Activated T-cell treated with anti-CD3 and anti-CD28 coated beads for 48 hours (primary cell): Measurements from ENCODE around the gene PRR35.
A peak's percentile ranks its signal among the peaks of the same experiment; 100 is the strongest.

Experiments
- DNase-seq: peaks from one replicate; pipeline ENCODE4 v3.0.0-alpha.2; 2020; ENCODE audit warnings: low read depth

Gene PRR35

GRCh38 chr16:564690-565418, 4.7 kb downstream of the PRR35 start:
- no peak for DNase-seq

GRCh38 chr16:565419-566330, 5.5 kb downstream of the PRR35 start:
- DNase-seq, result no peak

GRCh38 chr16:566475-567372, 6.5 kb downstream of the PRR35 start, which contains the start of gene NHLRC4:
TSS of gene NHLRC4 (plus strand) at chr16:567005. CDS start at chr16:568048, 1,043 bp downstream.
- DNase-seq, result peak; percentile 27

- no peak for DNase-seq
Measured at GRCh38 chr16:567373-568256, 7.4 kb downstream of the PRR35 start.

- DNase-seq, result no peak
Measured at GRCh38 chr16:568401-569258, 8.4 kb downstream of the PRR35 start.

GRCh38 chr16:569445-570254, 9.5 kb downstream of the PRR35 start, which contains the start of gene PIGQ:
TSS of gene PIGQ (plus strand) at chr16:569968. CDS start at chr16:574075, 4,107 bp downstream.
- DNase-seq, result peak; percentile 75

- DNase-seq, result no peak
Measured at GRCh38 chr16:572865-573650, 12.9 kb downstream of the PRR35 start.

- DNase-seq, result no peak
Measured at GRCh38 chr16:574021-574760, 14.0 kb downstream of the PRR35 start.

- DNase-seq, result no peak
Measured at GRCh38 chr16:575354-576196, 15.4 kb downstream of the PRR35 start.

- no peak for DNase-seq
Measured at GRCh38 chr16:576197-576822, 16.1 kb downstream of the PRR35 start.

GRCh38 chr16:576823-577201, 16.6 kb downstream of the PRR35 start:
- no peak for DNase-seq

GRCh38 chr16:577796-578195, 17.6 kb downstream of the PRR35 start:
- DNase-seq, result no peak

GRCh38 chr16:578232-578869, 18.2 kb downstream of the PRR35 start:
- DNase-seq, result no peak

- DNase-seq, result peak; percentile 70
Measured at GRCh38 chr16:578870-579405, 18.7 kb downstream of the PRR35 start.
